Ammon's horn (tissue), 1 donor: Measurements from ENCODE around the gene ZNF536.

Experiments
- DNase-seq: peaks from one replicate; pipeline ENCODE4 v3.0.0-alpha.2; 2016; ENCODE audit warnings: low spot score

ZNF536 gene

GRCh38 chr19:30371960-30372824 lies at the start of gene ZNF536:
Gene ZNF536 (plus strand): TSS chr19:30372384. CDS start chr19:30443563, 71,179 bp downstream.
- peak; percentile 92 for DNase-seq

- DNase-seq = no peak
These were observed 49.4 kb upstream of the ZNF536 start for GRCh38 chr19:30322641-30323320.

GRCh38 chr19:30323904-30324303 lies 48.3 kb upstream of the ZNF536 start:
- DNase-seq = no peak

- no peak for DNase-seq
These were observed 47.2 kb upstream of the ZNF536 start for GRCh38 chr19:30324982-30325381.

GRCh38 chr19:30325676-30326392 lies 46.4 kb upstream of the ZNF536 start:
- DNase-seq = peak; percentile 35

GRCh38 chr19:30326393-30326710 lies 45.8 kb upstream of the ZNF536 start:
- no peak for DNase-seq

- no peak for DNase-seq
These were observed 44.9 kb upstream of the ZNF536 start for GRCh38 chr19:30327331-30327730.

GRCh38 chr19:30328096-30328495 lies 44.1 kb upstream of the ZNF536 start:
- DNase-seq = no peak

- no peak for DNase-seq
These were observed 41.9 kb upstream of the ZNF536 start for GRCh38 chr19:30330266-30330665.

GRCh38 chr19:30332445-30333234 lies 39.5 kb upstream of the ZNF536 start:
- no peak for DNase-seq

- no peak for DNase-seq
These were observed 38.7 kb upstream of the ZNF536 start for GRCh38 chr19:30333291-30334065.

- no peak for DNase-seq
These were observed 37.3 kb upstream of the ZNF536 start for GRCh38 chr19:30334841-30335240.

- DNase-seq = no peak
These were observed 36.8 kb upstream of the ZNF536 start for GRCh38 chr19:30335306-30335886.

- DNase-seq = no peak
These were observed 35.9 kb upstream of the ZNF536 start for GRCh38 chr19:30336290-30336689.

GRCh38 chr19:30338041-30338456 lies 34.1 kb upstream of the ZNF536 start:
- DNase-seq = no peak

GRCh38 chr19:30338878-30339623 lies 33.1 kb upstream of the ZNF536 start:
- no peak for DNase-seq

- DNase-seq = no peak
These were observed 32.3 kb upstream of the ZNF536 start for GRCh38 chr19:30339624-30340525.

GRCh38 chr19:30340771-30341561 lies 31.2 kb upstream of the ZNF536 start:
- DNase-seq = no peak
